GM18505 (cell line): Measurements from ENCODE around the gene ESCO1.
"Not testable (repeated sequence)": the region's sequence is repeated elsewhere in the genome, so short reads cannot be mapped to it uniquely, and the experiment has no call there.

Source experiments
- ATAC-seq: cut with Tn5 transposase; IDR thresholded peaks from one replicate; pipeline ENCODE4 v1.9.1; 2021; ENCODE audit not compliant: unreplicated experiment
- POLR2A ChIP-seq: IDR thresholded peaks from 4 replicates; pipeline ENCODE4 v1.6.1; 2011; ENCODE audit warnings: borderline replicate concordance; ENCODE audit not compliant: insufficient read depth, insufficient read length; ENCODE audit errors: extremely low read depth

The ESCO1 gene

DNA sequence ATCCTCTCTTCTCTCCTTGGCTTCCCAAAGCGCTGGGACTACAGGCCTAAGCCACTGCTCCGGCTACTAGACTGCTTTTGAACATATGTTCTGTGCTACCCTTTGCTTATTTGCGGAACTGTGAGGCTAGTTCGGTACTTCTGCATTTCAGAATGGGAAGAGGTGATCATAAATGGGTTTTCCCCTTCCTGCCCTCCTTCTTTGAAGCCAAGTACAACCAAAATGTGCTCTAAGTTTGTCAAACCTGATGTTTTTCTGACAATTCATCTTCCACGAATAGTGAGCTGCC lies 1.7 kb upstream of the ESCO1 start:
- TF ChIP-seq POLR2A: no peak
- ATAC-seq: no peak

GRCh38 chr18:21599585-21600525 lies 649 bp downstream of the ESCO1 start:
- no peak for TF ChIP-seq POLR2A
- peak; percentile 45 for ATAC-seq

- TF ChIP-seq POLR2A: no peak
- ATAC-seq: no peak
These were observed 1.5 kb downstream of the ESCO1 start for GRCh38 chr18:21598726-21599584.

DNA sequence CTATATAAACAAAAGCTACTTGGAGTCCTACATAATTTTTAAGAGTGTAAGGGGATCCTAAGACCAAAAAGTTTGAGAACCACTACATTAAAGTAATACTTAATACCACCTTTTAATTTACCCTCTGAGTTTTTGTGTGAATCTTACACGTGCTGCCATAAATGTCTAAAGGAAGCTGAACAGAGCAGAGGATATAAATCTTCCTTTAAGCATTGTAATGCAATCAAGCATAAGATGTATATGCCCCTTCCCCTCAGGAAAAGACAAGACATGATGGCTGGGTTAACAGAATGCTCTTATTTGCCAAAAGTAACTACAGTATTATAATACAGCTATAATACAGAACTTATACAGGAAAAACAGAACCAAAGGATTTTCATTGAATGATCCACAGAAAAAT lies 2.9 kb downstream of the ESCO1 start:
- ATAC-seq: no peak
- no peak for TF ChIP-seq POLR2A

GRCh38 chr18:21593540-21594257 lies 6.8 kb downstream of the ESCO1 start:
- no peak for TF ChIP-seq POLR2A
- no peak for ATAC-seq

- not testable (repeated sequence) for ATAC-seq
These were observed 8.1 kb downstream of the ESCO1 start for GRCh38 chr18:21592361-21592760.

GRCh38 chr18:21584391-21584790 lies 16.1 kb downstream of the ESCO1 start:
- no peak for ATAC-seq
- no peak for TF ChIP-seq POLR2A

GRCh38 chr18:21575656-21576055 lies 24.8 kb downstream of the ESCO1 start:
- ATAC-seq: no peak
- no peak for TF ChIP-seq POLR2A

DNA sequence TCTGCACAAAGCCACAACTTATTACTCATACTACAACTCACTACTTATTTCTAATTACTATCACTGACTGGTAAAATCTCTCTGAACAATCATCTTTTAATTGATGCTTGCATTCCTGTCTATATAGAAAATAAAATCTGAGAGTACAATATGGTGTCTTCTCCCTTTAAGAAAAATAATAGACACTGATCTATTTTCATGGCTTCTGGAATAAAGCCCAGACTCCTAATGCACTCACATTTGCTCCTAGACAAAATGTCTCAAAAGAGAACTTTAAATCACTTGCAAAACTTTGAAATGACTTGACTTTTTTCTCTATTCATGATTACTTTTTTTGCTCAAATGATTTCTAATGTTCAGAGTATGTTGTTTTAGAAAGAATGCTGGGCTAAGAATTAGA lies 28.7 kb downstream of the ESCO1 start:
- no peak for ATAC-seq

GRCh38 chr18:21559195-21559594 lies 41.3 kb downstream of the ESCO1 start:
- no peak for TF ChIP-seq POLR2A
- ATAC-seq: no peak

More for the DNA sequence above, 28.7 kb downstream of the ESCO1 start:
- no peak for TF ChIP-seq POLR2A

GRCh38 chr18:21557607-21558253 lies 42.8 kb downstream of the ESCO1 start:
- no peak for ATAC-seq
- no peak for TF ChIP-seq POLR2A

- TF ChIP-seq POLR2A: no peak
- ATAC-seq: no peak
These were observed 50.0 kb downstream of the ESCO1 start for GRCh38 chr18:21550510-21550970.

DNA sequence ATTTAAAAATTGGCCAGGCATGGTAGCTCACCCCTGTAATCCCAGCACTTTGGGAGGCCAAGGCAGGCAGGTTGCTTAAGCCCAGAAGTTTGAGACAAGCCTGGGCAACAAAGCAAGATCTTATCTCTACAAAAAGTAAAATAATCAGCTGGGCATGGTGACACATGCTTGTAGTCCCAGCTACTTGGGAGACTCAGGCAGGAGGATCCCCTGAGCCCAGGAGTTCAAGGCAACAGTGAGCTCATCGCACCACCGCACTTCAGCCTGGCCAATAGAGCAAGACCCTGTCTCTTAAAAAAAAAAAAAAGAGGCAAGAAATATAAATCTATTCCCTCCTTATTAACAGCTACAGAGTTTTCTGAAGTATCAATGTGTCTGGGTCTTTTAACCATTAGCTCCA lies 51.9 kb downstream of the ESCO1 start:
- ATAC-seq: no peak
- TF ChIP-seq POLR2A: no peak
